Ovary (tissue), 9 donors: ENCODE results near the gene MPPED2. TPM values are rescaled to one million over a fixed set of nuclear protein-coding genes. Genes with fewer than 3 reads are reported as not detected.

Experiments used
- DNase-seq, 5 donors: peaks; one replicate each; pipeline ENCODE4 v3.0.0-alpha.2; 2019 to 2020
- H3K27ac ChIP-seq, 2 donors: fragments of 200-600 bp; one replicate each; pipeline versions ENCODE4 v1.5.1 to v1.8.0; 2019 to 2022
- H3K27me3 ChIP-seq: fragments of 200-600 bp; one replicate; pipeline ENCODE4 v1.8.0; 2022
- H3K36me3 ChIP-seq: fragments of 200-600 bp; sonication (generic); one replicate; pipeline ENCODE4 v1.5.1; 2019
- H3K4me1 ChIP-seq: one replicate; pipeline ENCODE4 v1.8.1; 2013; ENCODE audit warnings: mild to moderate bottlenecking, moderate library complexity; ENCODE audit not compliant: insufficient read depth
- H3K4me3 ChIP-seq: fragments of 200-600 bp; sonication (generic); one replicate; pipeline ENCODE4 v1.5.1; 2017
- H3K9me3 ChIP-seq, 2 donors: fragments of 200-600 bp in 1 of 2; sonication (generic) in 1 of 2; one replicate each; pipeline versions ENCODE4 v1.5.1 to v1.8.1; 2013 to 2019; ENCODE audit warnings: mild to moderate bottlenecking in 1 of 2, moderate library complexity in 1 of 2
- CTCF ChIP-seq, 3 donors: fragments of 450-650 bp in 2 of 3; fragments of 200-600 bp in 1 of 3; IDR thresholded peaks; one replicate each; pipeline versions ENCODE4 v1.5.1 to v1.8.0; 2016 to 2022; ENCODE audit warnings: antibody characterized with exemption in 3 of 3, mild to moderate bottlenecking in 1 of 3
- EP300 ChIP-seq: sonication (generic); formaldehyde crosslinking; IDR thresholded peaks from one replicate; pipeline ENCODE4 v1.6.1; 2017; ENCODE audit warnings: antibody characterized with exemption
- POLR2A ChIP-seq: fragments of 450-650 bp; IDR thresholded peaks from one replicate; pipeline ENCODE4 v1.6.1; 2017; ENCODE audit warnings: antibody characterized with exemption, mild to moderate bottlenecking, moderate library complexity
- WGBS, 3 donors: extraction: QIAGEN DNeasy Blood & Tissue Kit in 1 of 3; methylation state at CpG; one replicate each; pipeline versions ENCODE4 v1.1.5 to v1.1.7; 2013 to 2017; 5-methylcytosine and 5-hydroxymethylcytosine counted together
- intact Hi-C, 4 donors: fragments of 100-400 bp; cut with DNase I; formaldehyde crosslinking; loops; one replicate each; pipeline versions ENCODE4 v1.11.0 to v1.15.1; 2022 to 2023
- polyA plus RNA-seq, 2 donors: library from polyadenylated mRNA; stranded (reverse); fragments of 200-250 nt in 1 of 2; fragments of 350-450 nt in 1 of 2; fragmentation: Illumina TruSeq in 1 of 2; extraction: RNeasy Lipid Tissue Mini Kit (QIAGEN cat#74804) in 1 of 2; gene quantifications; one replicate each; pipeline ENCODE4 v1.2.3, GENCODE V29; 2013 to 2014
- total RNA-seq, 7 donors: library from RNA; depleted of rRNA in 2 of 7; stranded (reverse); fragments of >200 nt in 2 of 7; fragmentation: NEBNext Ultra II Directional in 3 of 7; extraction: Animal tissue kit (Norgen Biotek cat#: 25700) in 3 of 7; gene quantifications; one replicate each; pipeline versions ENCODE4 v1.1.0 to v1.2.4, GENCODE V29; 2016 to 2023
- donor health status: DM: no; HTN: no; CAD: no; lungs with moderate emphysema.
- donor health status: DM: no; HTN: no; CAD: no.
- donor health status: Bipolar disorder and iron deficiency.
- donor health status: DM: yes; HTN: yes; CAD: no.
- donor health status: DM: no; HTN: no; CAD: no.
- donor health status: DM: yes; HTN: yes; CAD: no.

Gene MPPED2
- total and polyA plus RNA-seq, 9 donors, result 0.30 to 10.1 (median 2.9) TPM

DNA sequence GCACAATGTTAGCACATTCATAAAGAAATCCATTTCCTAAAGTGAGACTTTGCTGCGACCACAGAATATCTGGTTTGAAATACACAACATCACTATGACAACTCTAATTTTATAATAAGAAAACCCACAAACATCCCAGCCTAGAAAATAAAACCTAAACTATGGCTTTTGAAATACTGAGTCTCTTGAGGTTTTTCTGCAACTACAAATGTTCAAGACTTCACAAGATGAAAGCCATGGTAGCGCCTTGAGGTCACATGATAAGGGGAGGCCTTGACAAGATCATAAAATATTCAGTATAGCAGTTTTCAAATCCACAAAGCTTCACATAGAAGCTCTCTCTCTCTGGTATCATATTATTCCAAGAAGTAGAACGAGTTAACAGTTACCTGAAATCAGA, 126.8 kb downstream of the MPPED2 start:
- no peaks in the 10 kb centered on the region for H3K4me1 ChIP-seq
- no peak for TF ChIP-seq POLR2A
- TF ChIP-seq EP300, result no peak
- TF ChIP-seq CTCF (IDR thresholded peaks at IDR 0.05), result no peak
- WGBS, 3 donors, result 82 to 92% (median 83%) methylated on average over 3 of the region's 3 CpGs
- H3K9me3 ChIP-seq, result no peaks in the 10 kb centered on the region
- intact Hi-C loops, result no loop called here
- no peak overlapping the region for H3K27ac ChIP-seq
- H3K27me3 ChIP-seq, result no peaks in the 10 kb centered on the region
- H3K4me3 ChIP-seq, result no peak overlapping the region
- no peaks in the 10 kb centered on the region for H3K36me3 ChIP-seq
- no peak for DNase-seq

- WGBS, 3 donors, result 90 to 92% (median 92%) methylated on average over 3 of the region's 3 CpGs
- Histone ChIP-seq H3K27me3 (no peaks in the 10 kb centered on the region), H3K9me3 (no peaks in the 10 kb centered on the region), H3K27ac (no peak overlapping the region), H3K4me1 (no peaks in the 10 kb centered on the region), H3K36me3 (no peaks in the 10 kb centered on the region), H3K4me3 (no peak overlapping the region)
- TF ChIP-seq EP300 (no peak), POLR2A (no peak), CTCF (IDR thresholded peaks at IDR 0.05) (no peak)
- intact Hi-C loops, result no loop called here
- no peak for DNase-seq
Measured at GRCh38 chr11:30458541-30458940, 127.6 kb downstream of the MPPED2 start.

GRCh38 chr11:30457087-30457486, 129.1 kb downstream of the MPPED2 start:
- H3K9me3 ChIP-seq, result no peaks in the 10 kb centered on the region
- H3K4me1 ChIP-seq, result no peaks in the 10 kb centered on the region
- H3K27ac ChIP-seq, result no peak overlapping the region
- no peak for TF ChIP-seq EP300
- TF ChIP-seq POLR2A, result no peak
- TF ChIP-seq CTCF (IDR thresholded peaks at IDR 0.05), result no peak
- no peaks in the 10 kb centered on the region for H3K27me3 ChIP-seq
- no peak for DNase-seq
- H3K36me3 ChIP-seq, result no peaks in the 10 kb centered on the region
- no peak overlapping the region for H3K4me3 ChIP-seq
- 90 to 93% (median 91%) methylated on average over 3 of the region's 3 CpGs for WGBS, 3 donors
- intact Hi-C loops, result no loop called here

DNA sequence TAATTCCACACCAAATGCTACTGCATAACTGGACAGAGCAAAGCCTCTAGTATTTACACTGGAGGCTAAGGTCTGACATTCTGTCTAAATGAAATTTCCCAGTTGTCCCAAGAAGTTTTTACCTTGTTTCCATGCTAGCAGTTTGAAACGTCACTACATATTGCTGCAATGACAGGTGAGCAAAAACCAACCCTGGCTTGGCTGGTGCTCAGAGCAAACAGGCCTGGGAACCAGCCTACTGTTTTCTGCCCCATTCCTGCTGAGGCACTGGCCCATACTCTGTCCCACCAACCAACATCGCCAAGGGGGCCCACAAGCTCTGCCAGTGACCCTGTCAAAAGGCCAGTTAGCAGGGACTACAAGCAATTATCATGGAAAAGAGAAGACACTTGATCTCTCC, 131.1 kb downstream of the MPPED2 start:
- WGBS, 3 donors, result 84 to 91% (median 85%) methylated on average over 2 of the region's 2 CpGs
- H3K4me1 ChIP-seq, result no peaks in the 10 kb centered on the region

More for the DNA sequence above, 131.1 kb downstream of the MPPED2 start:
- intact Hi-C loops, result no loop called here
- TF ChIP-seq EP300 (no peak), CTCF (IDR thresholded peaks at IDR 0.05) (no peak), POLR2A (no peak)
- Histone ChIP-seq H3K36me3 (no peaks in the 10 kb centered on the region), H3K27ac (no peak overlapping the region), H3K4me3 (no peak overlapping the region), H3K27me3 (no peaks in the 10 kb centered on the region), H3K9me3 (no peaks in the 10 kb centered on the region)
- DNase-seq, result no peak
